ENCODE measurements around the gene TUBGCP6.

TUBGCP6 gene

GRCh38 chr22:50222508-50222907, 22.3 kb downstream of the TUBGCP6 start:
- DNase-seq, result no peak

- no peak for DNase-seq
Observed at GRCh38 chr22:50221410-50222300, 23.2 kb downstream of the TUBGCP6 start.

GRCh38 chr22:50220603-50221409, 24.0 kb downstream of the TUBGCP6 start:
- DNase-seq, result no peak

GRCh38 chr22:50219800-50220602, 24.8 kb downstream of the TUBGCP6 start:
- no peak for DNase-seq

GRCh38 chr22:50218996-50219727, 25.7 kb downstream of the TUBGCP6 start:
- DNase-seq, result no peak

- no peak for DNase-seq
Observed at GRCh38 chr22:50218153-50218995, 26.4 kb downstream of the TUBGCP6 start.

GRCh38 chr22:50217543-50218152, 27.2 kb downstream of the TUBGCP6 start:
- DNase-seq, result no peak

- DNase-seq, result no peak
Observed at GRCh38 chr22:50216684-50217520, 27.9 kb downstream of the TUBGCP6 start.

- no peak for DNase-seq
Observed at GRCh38 chr22:50216055-50216683, 28.7 kb downstream of the TUBGCP6 start.

- DNase-seq, result no peak
Observed at GRCh38 chr22:50215297-50216054, 29.3 kb downstream of the TUBGCP6 start.

GRCh38 chr22:50213263-50213662, 31.6 kb downstream of the TUBGCP6 start:
- no peak for DNase-seq

GRCh38 chr22:50211147-50211546, 33.7 kb downstream of the TUBGCP6 start:
- no peak for DNase-seq

GRCh38 chr22:50210378-50211139, 34.3 kb downstream of the TUBGCP6 start:
- DNase-seq, result no peak

- peak; percentile 14 for DNase-seq
Observed at GRCh38 chr22:50209893-50210292, 34.9 kb downstream of the TUBGCP6 start.

- DNase-seq, result no peak
Observed at GRCh38 chr22:50208939-50209892, 35.6 kb downstream of the TUBGCP6 start.

- DNase-seq, result no peak
Observed at GRCh38 chr22:50208430-50208938, 36.3 kb downstream of the TUBGCP6 start.
